Astrocyte of the spinal cord (primary cell): ENCODE data around the gene DGLUCY.

Experiments used
- DNase-seq: peaks from one replicate; pipeline ENCODE4 v3.0.0; 2011; ENCODE audit warnings: low read depth, low spot score
- H3K4me3 ChIP-seq: 2 replicates; pipeline ENCODE4 v1.5.1; 2011; ENCODE audit warnings: low read depth, mild to moderate bottlenecking, low read length, moderate library complexity
- CTCF ChIP-seq: IDR thresholded peaks from 2 replicates; pipeline ENCODE4 v1.5.1; 2012; ENCODE audit warnings: low read depth, mild to moderate bottlenecking, low read length, inconsistent platforms
- in situ Hi-C: cut with HindIII; loops from 2 replicates; pipeline ENCODE4 v1.10.0; 2017; ENCODE audit warnings: low sequenced_read_pairs

DGLUCY gene

GRCh38 chr14:91229743-91230200 is 115.9 kb downstream of the DGLUCY start:
- H3K4me3 ChIP-seq = no peak overlapping the region
- TF ChIP-seq CTCF = no peak
- peak; percentile 87 for DNase-seq
- in situ Hi-C loops = no loop called here

- H3K4me3 ChIP-seq = no peak overlapping the region
- peak; percentile 53 for DNase-seq
- no peak for TF ChIP-seq CTCF
- in situ Hi-C loops = no loop called here
These were observed 116.6 kb downstream of the DGLUCY start for GRCh38 chr14:91230397-91231035.

- DNase-seq = no peak
- no peak overlapping the region for H3K4me3 ChIP-seq
- in situ Hi-C loops = no loop called here
- no peak for TF ChIP-seq CTCF
These were observed 117.6 kb downstream of the DGLUCY start for GRCh38 chr14:91231446-91231845.

- no peak for DNase-seq
- in situ Hi-C loops = no loop called here
- no peak overlapping the region for H3K4me3 ChIP-seq
- TF ChIP-seq CTCF = no peak
These were observed 118.2 kb downstream of the DGLUCY start for GRCh38 chr14:91232052-91232451.

- no peak for DNase-seq
- no peak for TF ChIP-seq CTCF
- H3K4me3 ChIP-seq = no peak overlapping the region
- in situ Hi-C loops = no loop called here
These were observed 118.7 kb downstream of the DGLUCY start for GRCh38 chr14:91232603-91233002.

- no peak for TF ChIP-seq CTCF
- no peak for DNase-seq
- H3K4me3 ChIP-seq = no peak overlapping the region
- in situ Hi-C loops = no loop called here
These were observed 120.3 kb downstream of the DGLUCY start for GRCh38 chr14:91233936-91234790.
